ENCODE data around the gene MRPS6. TPM values are rescaled to one million over a fixed set of nuclear protein-coding genes. Genes with fewer than 3 reads are reported as not detected.

MRPS6 gene
- total and polyA plus RNA-seq, 10 of the 15 experiments (the other 5 are each of a cell fraction or from before 2014, with no cell fraction given), result 32.5 to 232 (median 90.3) TPM

- H3K27ac ChIP-seq (ENCODE audit: control insufficient read depth, insufficient read depth), result no peak overlapping the region
- no peak for TF ChIP-seq CBX3 (IDR thresholded peaks at IDR 0.05; ENCODE audit: borderline replicate concordance, low read depth)
- TF ChIP-seq MEF2B (IDR thresholded peaks at IDR 0.05; ENCODE audit: partially characterized antibody, poor library complexity, severe bottlenecking), result no peak
- TF ChIP-seq EGR1 (IDR thresholded peaks at IDR 0.05; ENCODE audit: borderline replicate concordance in 1 of 2, low read depth in 2 of 2, low read length in 2 of 2), result no peak
- no peak for TF ChIP-seq NFIC (IDR thresholded peaks at IDR 0.05; ENCODE audit: low read depth, low read length)
- no peak for TF ChIP-seq ZBTB40 (IDR thresholded peaks at IDR 0.05; ENCODE audit: borderline replicate concordance)
- no peak for TF ChIP-seq NR2C2 (IDR thresholded peaks at IDR 0.05; ENCODE audit: borderline replicate concordance, control insufficient read depth, insufficient read length, low read depth)
- TF ChIP-seq, protein P1, sequence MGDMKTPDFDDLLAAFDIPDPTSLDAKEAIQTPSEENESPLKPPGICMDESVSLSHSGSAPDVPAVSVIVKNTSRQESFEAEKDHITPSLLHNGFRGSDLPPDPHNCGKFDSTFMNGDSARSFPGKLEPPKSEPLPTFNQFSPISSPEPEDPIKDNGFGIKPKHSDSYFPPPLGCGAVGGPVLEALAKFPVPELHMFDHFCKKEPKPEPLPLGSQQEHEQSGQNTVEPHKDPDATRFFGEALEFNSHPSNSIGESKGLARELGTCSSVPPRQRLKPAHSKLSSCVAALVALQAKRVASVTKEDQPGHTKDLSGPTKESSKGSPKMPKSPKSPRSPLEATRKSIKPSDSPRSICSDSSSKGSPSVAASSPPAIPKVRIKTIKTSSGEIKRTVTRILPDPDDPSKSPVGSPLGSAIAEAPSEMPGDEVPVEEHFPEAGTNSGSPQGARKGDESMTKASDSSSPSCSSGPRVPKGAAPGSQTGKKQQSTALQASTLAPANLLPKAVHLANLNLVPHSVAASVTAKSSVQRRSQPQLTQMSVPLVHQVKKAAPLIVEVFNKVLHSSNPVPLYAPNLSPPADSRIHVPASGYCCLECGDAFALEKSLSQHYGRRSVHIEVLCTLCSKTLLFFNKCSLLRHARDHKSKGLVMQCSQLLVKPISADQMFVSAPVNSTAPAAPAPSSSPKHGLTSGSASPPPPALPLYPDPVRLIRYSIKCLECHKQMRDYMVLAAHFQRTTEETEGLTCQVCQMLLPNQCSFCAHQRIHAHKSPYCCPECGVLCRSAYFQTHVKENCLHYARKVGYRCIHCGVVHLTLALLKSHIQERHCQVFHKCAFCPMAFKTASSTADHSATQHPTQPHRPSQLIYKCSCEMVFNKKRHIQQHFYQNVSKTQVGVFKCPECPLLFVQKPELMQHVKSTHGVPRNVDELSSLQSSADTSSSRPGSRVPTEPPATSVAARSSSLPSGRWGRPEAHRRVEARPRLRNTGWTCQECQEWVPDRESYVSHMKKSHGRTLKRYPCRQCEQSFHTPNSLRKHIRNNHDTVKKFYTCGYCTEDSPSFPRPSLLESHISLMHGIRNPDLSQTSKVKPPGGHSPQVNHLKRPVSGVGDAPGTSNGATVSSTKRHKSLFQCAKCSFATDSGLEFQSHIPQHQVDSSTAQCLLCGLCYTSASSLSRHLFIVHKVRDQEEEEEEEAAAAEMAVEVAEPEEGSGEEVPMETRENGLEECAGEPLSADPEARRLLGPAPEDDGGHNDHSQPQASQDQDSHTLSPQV (IDR thresholded peaks at IDR 0.05), result no peak
- TF ChIP-seq RAD21 (IDR thresholded peaks at IDR 0.05; ENCODE audit: insufficient read depth, low read depth, low read length), result no peak
- no peak for TF ChIP-seq POU2F2 (IDR thresholded peaks at IDR 0.05; ENCODE audit: borderline replicate concordance, low read depth, low read length)
- no peak for TF ChIP-seq ZNF384 (IDR thresholded peaks at IDR 0.05; ENCODE audit: borderline replicate concordance, low read depth, low read length)
- no peak for TF ChIP-seq MYB (IDR thresholded peaks at IDR 0.05; ENCODE audit: borderline replicate concordance, low read depth, low read length)
- no peak for TF ChIP-seq EP300 (IDR thresholded peaks at IDR 0.05; ENCODE audit: borderline replicate concordance in 1 of 2, control insufficient read depth in 1 of 2, low read depth in 2 of 2, low read length in 2 of 2)
- TF ChIP-seq PAX8 (IDR thresholded peaks at IDR 0.05), result no peak
- no peak for TF ChIP-seq NFYB (IDR thresholded peaks at IDR 0.05; ENCODE audit: insufficient read depth, low read depth, low read length)
Measured at GRCh38 chr21:34023691-34024373, 49.5 kb upstream of the MRPS6 start.

More at GRCh38 chr21:34023691-34024373, 49.5 kb upstream of the MRPS6 start:
- ATAC-seq, result no peak
- H4K20me1 ChIP-seq (ENCODE audit: control insufficient read depth, insufficient read depth), result no peaks in the 10 kb centered on the region
- WGBS (ENCODE audit: insufficient coverage, insufficient replicate concordance, low lambda C conversion rate, missing lambda C conversion rate), result 96% methylated on average over 8 of the region's 8 CpGs
- in situ Hi-C loops (cut with MboI) (loop anchor here (25.0 kb wide), 1 partner anchor 838 kb away; no protein-coding TSS in a partner anchor), intact Hi-C loops (cut with micrococcal nuclease; ENCODE audit: unreplicated experiment) (no loop called here)
- no peak for FAIRE-seq
- no peaks in the 10 kb centered on the region for H3K79me2 ChIP-seq (ENCODE audit: control insufficient read depth, insufficient read depth, low read length)
- RAD21 ChIA-PET (ENCODE audit: unreplicated experiment), result interaction anchor here (1.2 to 8.8 kb wide), 7 partner anchors 9 to 100 kb away, joined by 3 to 145 read pairs (median 17); partner anchors contain the start of genes MRPS6 and SLC5A3
- no peaks in the 10 kb centered on the region for H3K36me3 ChIP-seq (ENCODE audit: control insufficient read depth in 2 of 2, insufficient read depth in 2 of 2, low read length in 1 of 2)
- peaks cover 46% of the 10 kb centered on the region for H3K4me1 ChIP-seq (ENCODE audit: control insufficient read depth, insufficient read depth, low read length)
- H3K9ac ChIP-seq (ENCODE audit: control insufficient read depth, insufficient read depth, low read length), result no peak overlapping the region
- no peak for DNase-seq (ENCODE audit: low read depth, low spot score)
- H3K4me3 ChIP-seq, result no peak overlapping the region
- POLR2A ChIA-PET, result interaction anchor here (0.5 to 6.7 kb wide), 10 partner anchors 8 to 67 kb away, joined by 3 to 57 read pairs (median 3); no protein-coding TSS in a partner anchor
- SMC1A ChIA-PET (ENCODE audit: uncharacterized antibody, unreplicated experiment), result interaction anchor here (0.8 to 9.9 kb wide), 16 partner anchors 8 to 324 kb away, joined by 3 to 193 read pairs (median 7); partner anchors contain the start of genes MRPS6 and SLC5A3
- peaks cover 3% of the 10 kb centered on the region for H3K9me3 ChIP-seq (replicated peaks; ENCODE audit: control insufficient read depth, insufficient read depth, low read length)
- no peak overlapping the region for H3K4me2 ChIP-seq (ENCODE audit: control insufficient read depth, insufficient read depth)
- no TSS peak for BruUV-seq (replicated peaks)
- CTCF ChIA-PET, result interaction anchor here (1.0 to 4.0 kb wide), 10 partner anchors 11 to 324 kb away, joined by 3 to 19 read pairs (median 4); no protein-coding TSS in a partner anchor
- H2AFZ ChIP-seq (ENCODE audit: control insufficient read depth, low read depth, low read length), result no peak overlapping the region
- no peaks in the 10 kb centered on the region for H3K27me3 ChIP-seq (replicated peaks in 1 of 2; ENCODE audit: control insufficient read depth in 2 of 2, insufficient read depth in 2 of 2, low read length in 1 of 2)

All from GM12878 (cell line).